Measurements from ENCODE around the gene YDJC.

GRCh38 chr22:21657360-21658032 lies 27.7 kb upstream of the YDJC start:
- TF ChIP-seq CTCF (IDR thresholded peaks at IDR 0.05; ENCODE audit: low read depth, low read length) = no peak
- no peak for TF ChIP-seq EZH2phosphoT487 (IDR thresholded peaks at IDR 0.05; ENCODE audit: low read depth)

All from OCI-LY3 (cell line).